ENCODE data around the gene OCIAD2.
"Not testable (repeated sequence)": the region's sequence is repeated elsewhere in the genome, so short reads cannot be mapped to it uniquely, and the experiment has no call there.

Gene OCIAD2

DNA sequence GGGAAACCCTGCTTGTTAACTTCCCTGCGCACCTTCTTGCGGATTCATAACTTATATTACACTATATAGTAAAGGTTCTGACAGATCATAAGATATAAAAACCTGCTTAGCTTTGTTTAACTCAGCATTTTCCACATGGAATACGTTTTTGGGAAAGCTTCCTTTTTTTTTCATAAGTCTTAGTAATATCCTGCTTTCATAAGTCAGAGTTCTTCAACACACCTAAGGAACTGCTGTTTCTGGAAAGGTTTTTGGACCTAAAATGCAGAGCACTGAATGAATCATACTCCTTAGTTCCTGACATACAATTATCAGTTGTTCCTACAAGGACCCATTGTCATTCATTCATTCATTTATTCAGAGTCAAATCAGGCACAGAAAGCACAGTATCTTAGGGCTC, 32.3 kb upstream of the OCIAD2 start:
- Histone ChIP-seq H3K27me3 (ENCODE audit: insufficient read depth, low read length) (no peaks in the 10 kb centered on the region), H3K4me1 (ENCODE audit: insufficient read depth, low read length) (no peaks in the 10 kb centered on the region), H3K36me3 (ENCODE audit: insufficient read depth, low read length) (no peaks in the 10 kb centered on the region), H3K27ac (ENCODE audit: low read depth, low read length) (no peak overlapping the region), H3K9me3 (ENCODE audit: insufficient read depth, low read depth, low read length) (0 out of 2 replicates have a peak, but pooled peaks cover 10% of the 10 kb centered on the region), H3K9ac (ENCODE audit: low read depth, low read length) (no peak overlapping the region), H3K4me3 (ENCODE audit: low read length) (no peak overlapping the region)
- 87% methylated on average over 2 of the region's 3 CpGs for WGBS

DNA sequence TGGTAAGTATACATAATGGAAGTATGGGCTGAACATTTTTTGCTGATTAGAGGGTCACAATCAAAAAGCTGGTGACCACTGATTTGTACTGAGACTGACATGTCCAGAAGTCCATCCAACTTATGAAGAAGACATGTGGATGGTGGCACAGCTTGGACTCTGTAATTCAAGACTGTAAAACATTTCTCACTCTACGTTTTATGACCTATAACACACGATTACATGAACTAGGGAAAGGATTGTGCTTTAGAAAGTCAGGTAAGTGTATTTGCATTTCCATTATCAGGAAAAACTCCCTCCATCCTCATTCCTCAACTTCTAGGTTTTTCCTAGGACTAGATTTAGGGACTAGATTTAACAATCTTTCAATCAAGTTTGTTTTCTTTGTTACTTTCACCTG, 30.5 kb upstream of the OCIAD2 start:
- no peaks in the 10 kb centered on the region for H3K27me3 ChIP-seq (ENCODE audit: insufficient read depth, low read length)
- no peaks in the 10 kb centered on the region for H3K36me3 ChIP-seq (ENCODE audit: insufficient read depth, low read length)
- 0 out of 2 replicates have a peak, but pooled peaks cover 10% of the 10 kb centered on the region for H3K9me3 ChIP-seq (ENCODE audit: insufficient read depth, low read depth, low read length)
- H3K4me1 ChIP-seq (ENCODE audit: insufficient read depth, low read length) = no peaks in the 10 kb centered on the region
- no peak overlapping the region for H3K27ac ChIP-seq (ENCODE audit: low read depth, low read length)
- WGBS = no CpG with 5 or more reads among the region's 2 CpGs
- no peak overlapping the region for H3K4me3 ChIP-seq (ENCODE audit: low read length)
- no peak overlapping the region for H3K9ac ChIP-seq (ENCODE audit: low read depth, low read length)

DNA sequence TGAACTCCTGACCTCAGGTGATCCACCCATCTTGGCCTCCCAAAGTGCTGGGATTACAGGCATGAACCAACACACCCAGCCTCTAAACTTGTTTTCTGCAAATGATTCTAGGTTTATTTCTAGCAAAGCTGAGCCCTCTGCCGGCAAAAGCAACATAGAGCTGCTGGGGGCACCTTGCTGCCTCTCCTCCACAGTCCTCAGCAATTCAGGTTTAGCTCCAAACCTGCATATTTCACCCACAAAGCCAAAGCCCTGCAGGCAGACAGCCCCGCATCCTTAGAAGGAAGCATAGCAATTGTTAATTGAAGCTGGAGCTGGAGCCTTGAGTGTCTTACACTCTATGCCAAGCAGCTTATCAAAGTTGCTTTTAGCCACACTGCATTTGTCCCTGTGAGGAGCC, 24.9 kb upstream of the OCIAD2 start:
- H3K27ac ChIP-seq (ENCODE audit: low read depth, low read length) = no peak overlapping the region

DNA sequence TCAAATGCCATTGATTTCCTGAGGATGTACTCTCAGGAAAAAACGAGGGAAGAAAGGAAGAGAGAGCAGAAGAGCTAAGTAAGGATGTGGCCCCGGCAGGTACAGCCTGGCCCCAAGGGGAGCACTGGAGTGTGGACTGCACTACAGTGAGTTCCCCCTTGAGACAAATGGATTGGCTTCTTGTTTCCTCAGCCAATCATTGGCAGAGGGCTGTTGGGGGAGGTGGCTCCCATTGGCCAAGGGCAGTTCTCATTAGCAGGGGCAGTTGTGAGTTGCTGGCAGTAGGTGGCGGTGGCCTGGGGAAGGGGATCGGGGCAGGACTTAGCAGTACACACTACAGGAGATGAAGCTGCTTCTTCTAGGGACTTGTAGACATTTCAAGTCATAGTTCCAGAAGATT, 24.1 kb upstream of the OCIAD2 start:
- Histone ChIP-seq H3K9ac (ENCODE audit: low read depth, low read length) (no peak overlapping the region), H3K27ac (ENCODE audit: low read depth, low read length) (no peak overlapping the region), H3K4me1 (ENCODE audit: insufficient read depth, low read length) (no peaks in the 10 kb centered on the region), H3K27me3 (ENCODE audit: insufficient read depth, low read length) (no peaks in the 10 kb centered on the region), H3K36me3 (ENCODE audit: insufficient read depth, low read length) (no peaks in the 10 kb centered on the region), H3K4me3 (ENCODE audit: low read length) (no peak overlapping the region), H3K9me3 (ENCODE audit: insufficient read depth, low read depth, low read length) (no peaks in the 10 kb centered on the region)
- WGBS = 89% methylated on average over 4 of the region's 4 CpGs

More for the DNA sequence above, 24.9 kb upstream of the OCIAD2 start:
- Histone ChIP-seq H3K4me3 (ENCODE audit: low read length) (no peak overlapping the region), H3K36me3 (ENCODE audit: insufficient read depth, low read length) (no peaks in the 10 kb centered on the region), H3K4me1 (ENCODE audit: insufficient read depth, low read length) (no peaks in the 10 kb centered on the region), H3K9ac (ENCODE audit: low read depth, low read length) (no peak overlapping the region), H3K9me3 (ENCODE audit: insufficient read depth, low read depth, low read length) (no peaks in the 10 kb centered on the region), H3K27me3 (ENCODE audit: insufficient read depth, low read length) (no peaks in the 10 kb centered on the region)
- 86% methylated on average over 2 of the region's 2 CpGs for WGBS

DNA sequence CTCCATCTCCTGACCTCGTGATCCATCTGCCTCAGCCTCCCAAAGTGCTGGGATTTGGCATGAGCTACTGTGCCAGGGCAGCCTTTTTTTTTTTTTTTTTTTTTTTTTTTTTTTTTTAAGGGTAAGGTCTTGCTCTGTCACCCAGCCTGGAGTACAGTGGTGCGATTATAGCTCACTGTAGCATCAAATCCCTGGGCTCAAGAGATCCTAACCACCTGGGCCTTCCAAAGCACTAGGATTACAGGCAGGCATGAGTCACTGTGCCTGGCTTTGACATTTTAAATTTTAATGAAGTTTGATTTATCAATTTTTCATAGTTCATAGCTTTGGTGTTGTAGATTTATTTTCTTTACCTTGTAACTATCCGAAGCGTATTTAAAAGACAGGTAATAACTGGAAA, 17.8 kb upstream of the OCIAD2 start:
- Histone ChIP-seq H3K27ac (ENCODE audit: low read depth, low read length) (no peak overlapping the region), H3K9me3 (ENCODE audit: insufficient read depth, low read depth, low read length) (peaks cover 3% of the 10 kb centered on the region; the same call in 1 of the 2 replicates), H3K4me3 (ENCODE audit: low read length) (no peak overlapping the region), H3K27me3 (ENCODE audit: insufficient read depth, low read length) (no peaks in the 10 kb centered on the region), H3K9ac (ENCODE audit: low read depth, low read length) (no peak overlapping the region), H3K36me3 (ENCODE audit: insufficient read depth, low read length) (no peaks in the 10 kb centered on the region), H3K4me1 (ENCODE audit: insufficient read depth, low read length) (no peaks in the 10 kb centered on the region)
- 96% methylated on average over 4 of the region's 4 CpGs for WGBS

DNA sequence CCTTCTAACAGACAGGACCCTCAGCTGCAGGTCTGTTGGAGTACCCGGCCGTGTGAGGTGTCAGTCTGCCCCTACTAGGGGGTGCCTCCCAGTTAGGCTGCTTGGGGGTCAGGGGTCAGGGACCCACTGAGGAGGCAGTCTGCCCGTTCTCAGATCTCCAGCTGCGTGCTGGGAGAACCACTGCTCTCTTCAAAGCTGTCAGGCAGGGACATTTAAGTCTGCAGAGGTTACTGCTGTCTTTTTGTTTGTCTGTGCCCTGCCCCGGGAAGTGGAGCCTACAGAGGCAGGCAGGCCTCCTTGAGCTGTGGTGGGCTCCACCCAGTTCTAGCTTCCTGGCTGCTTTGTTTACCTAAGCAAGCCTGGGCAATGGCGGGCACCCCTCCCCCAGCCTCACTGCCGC, 16.5 kb upstream of the OCIAD2 start:
- WGBS = 71% methylated on average over 5 of the region's 7 CpGs
- H3K4me1 ChIP-seq (ENCODE audit: insufficient read depth, low read length); H3K27me3 ChIP-seq (ENCODE audit: insufficient read depth, low read length); H3K9ac ChIP-seq (ENCODE audit: low read depth, low read length); H3K27ac ChIP-seq (ENCODE audit: low read depth, low read length); H3K36me3 ChIP-seq (ENCODE audit: insufficient read depth, low read length); H3K9me3 ChIP-seq (ENCODE audit: insufficient read depth, low read depth, low read length); H3K4me3 ChIP-seq (ENCODE audit: low read length): not testable (repeated sequence)

DNA sequence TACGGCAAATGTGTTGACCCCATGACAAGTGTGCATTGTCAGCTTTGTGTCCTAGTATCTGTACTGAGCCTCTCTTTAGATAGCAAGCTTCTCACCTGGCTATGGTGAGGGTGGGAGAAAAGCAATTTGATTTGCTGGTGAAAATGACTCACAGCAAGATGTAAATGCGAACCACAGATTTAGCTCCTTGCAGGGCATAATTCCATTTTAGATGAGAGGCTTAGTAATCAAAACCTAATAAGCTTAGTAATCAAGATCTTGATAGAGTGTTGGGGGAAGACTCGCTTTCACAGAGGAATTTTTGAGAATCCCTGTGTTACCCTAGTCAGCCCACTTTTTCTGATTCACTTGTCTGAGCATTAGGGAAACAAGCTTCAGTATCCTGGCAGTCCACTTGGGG, 7.7 kb upstream of the OCIAD2 start:
- H3K36me3 ChIP-seq (ENCODE audit: insufficient read depth, low read length) = no peaks in the 10 kb centered on the region
- H3K9ac ChIP-seq (ENCODE audit: low read depth, low read length) = no peak overlapping the region
- peaks cover 8% of the 10 kb centered on the region for H3K4me1 ChIP-seq (ENCODE audit: insufficient read depth, low read length)
- H3K27ac ChIP-seq (ENCODE audit: low read depth, low read length) = no peak overlapping the region
- H3K9me3 ChIP-seq (ENCODE audit: insufficient read depth, low read depth, low read length) = no peaks in the 10 kb centered on the region
- no peaks in the 10 kb centered on the region for H3K27me3 ChIP-seq (ENCODE audit: insufficient read depth, low read length)
- H3K4me3 ChIP-seq (ENCODE audit: low read length) = no peak overlapping the region
- 79% methylated on average over 3 of the region's 3 CpGs for WGBS

DNA sequence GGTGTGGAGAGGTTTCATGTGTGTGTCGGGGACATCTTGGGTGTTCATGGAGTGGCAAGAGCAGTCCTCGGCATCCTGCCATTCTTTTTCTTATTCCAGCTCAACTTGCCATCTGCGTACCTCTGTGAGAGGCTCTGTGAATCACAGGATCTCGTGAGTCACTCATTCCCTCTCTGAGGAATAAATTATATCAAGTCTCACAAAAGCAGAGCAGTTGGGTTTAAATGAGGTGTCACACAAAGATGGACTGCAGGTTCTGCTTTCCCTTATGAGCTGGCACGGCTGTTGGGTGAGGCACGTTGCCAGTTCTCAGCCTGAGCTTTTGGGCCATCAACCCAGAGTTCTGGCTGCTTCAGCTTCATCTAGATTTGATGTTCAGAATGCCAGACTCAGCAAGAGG, 6.8 kb upstream of the OCIAD2 start:
- H3K4me3 ChIP-seq (ENCODE audit: low read length) = no peak overlapping the region
- H3K27ac ChIP-seq (ENCODE audit: low read depth, low read length) = no peak overlapping the region
- no peaks in the 10 kb centered on the region for H3K27me3 ChIP-seq (ENCODE audit: insufficient read depth, low read length)
- no peaks in the 10 kb centered on the region for H3K9me3 ChIP-seq (ENCODE audit: insufficient read depth, low read depth, low read length)
- peaks cover 10% of the 10 kb centered on the region for H3K4me1 ChIP-seq (ENCODE audit: insufficient read depth, low read length)
- 91% methylated on average over 6 of the region's 6 CpGs for WGBS
- no peak overlapping the region for H3K9ac ChIP-seq (ENCODE audit: low read depth, low read length)
- H3K36me3 ChIP-seq (ENCODE audit: insufficient read depth, low read length) = no peaks in the 10 kb centered on the region

DNA sequence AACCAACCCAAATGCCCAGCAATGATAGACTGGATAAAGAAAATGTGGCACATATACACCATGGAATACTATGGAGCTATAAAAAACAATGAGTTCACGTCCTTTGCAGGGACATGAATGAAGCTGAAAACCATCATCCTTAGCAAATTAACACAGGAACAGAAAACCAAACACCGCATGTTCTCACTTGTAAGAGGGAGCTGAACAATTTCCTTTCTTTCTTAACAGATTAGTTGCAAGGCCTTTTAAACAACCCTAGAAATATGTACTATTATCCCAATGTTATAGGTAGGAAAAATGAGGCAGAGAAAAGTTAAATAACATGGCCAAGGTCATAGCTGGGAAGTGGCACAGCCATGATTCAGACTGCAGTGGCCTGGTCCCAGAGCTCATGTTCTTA, 5.8 kb upstream of the OCIAD2 start:
- H3K9ac ChIP-seq (ENCODE audit: low read depth, low read length) = no peak overlapping the region
- H3K27me3 ChIP-seq (ENCODE audit: insufficient read depth, low read length) = no peaks in the 10 kb centered on the region
- no peaks in the 10 kb centered on the region for H3K36me3 ChIP-seq (ENCODE audit: insufficient read depth, low read length)
- no peak overlapping the region for H3K4me3 ChIP-seq (ENCODE audit: low read length)
- H3K4me1 ChIP-seq (ENCODE audit: insufficient read depth, low read length) = peaks cover 10% of the 10 kb centered on the region
- H3K27ac ChIP-seq (ENCODE audit: low read depth, low read length) = no peak overlapping the region
- no peaks in the 10 kb centered on the region for H3K9me3 ChIP-seq (ENCODE audit: insufficient read depth, low read depth, low read length)
- 92% methylated on average over 2 of the region's 2 CpGs for WGBS

DNA sequence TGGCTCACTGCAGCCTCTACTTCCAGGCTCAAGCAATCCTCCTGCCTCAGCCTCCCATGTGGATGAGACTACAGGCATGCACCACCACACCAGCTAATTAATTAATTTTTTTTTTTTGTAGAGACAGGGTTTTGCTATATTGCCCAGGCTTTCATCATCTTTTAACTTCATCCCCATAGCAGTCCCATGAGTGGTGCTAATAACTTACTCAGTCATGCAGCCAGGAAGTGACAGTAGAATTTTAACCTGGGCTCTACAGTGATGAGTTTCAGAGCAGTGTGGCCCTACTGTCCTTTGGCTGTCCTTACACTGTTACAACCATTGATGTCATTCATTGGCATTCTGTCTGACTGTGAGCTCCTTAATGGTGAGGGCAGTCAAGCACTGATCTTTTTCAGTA, 3.9 kb upstream of the OCIAD2 start:
- Histone ChIP-seq H3K4me1 (ENCODE audit: insufficient read depth, low read length) (peaks cover 15% of the 10 kb centered on the region; the same call in 1 of the 2 replicates), H3K36me3 (ENCODE audit: insufficient read depth, low read length) (no peaks in the 10 kb centered on the region), H3K9me3 (ENCODE audit: insufficient read depth, low read depth, low read length) (no peaks in the 10 kb centered on the region), H3K27me3 (ENCODE audit: insufficient read depth, low read length) (no peaks in the 10 kb centered on the region; the same call in 1 of the 2 replicates), H3K4me3 (ENCODE audit: low read length) (no peak overlapping the region), H3K27ac (ENCODE audit: low read depth, low read length) (no peak overlapping the region), H3K9ac (ENCODE audit: low read depth, low read length) (no peak overlapping the region)

DNA sequence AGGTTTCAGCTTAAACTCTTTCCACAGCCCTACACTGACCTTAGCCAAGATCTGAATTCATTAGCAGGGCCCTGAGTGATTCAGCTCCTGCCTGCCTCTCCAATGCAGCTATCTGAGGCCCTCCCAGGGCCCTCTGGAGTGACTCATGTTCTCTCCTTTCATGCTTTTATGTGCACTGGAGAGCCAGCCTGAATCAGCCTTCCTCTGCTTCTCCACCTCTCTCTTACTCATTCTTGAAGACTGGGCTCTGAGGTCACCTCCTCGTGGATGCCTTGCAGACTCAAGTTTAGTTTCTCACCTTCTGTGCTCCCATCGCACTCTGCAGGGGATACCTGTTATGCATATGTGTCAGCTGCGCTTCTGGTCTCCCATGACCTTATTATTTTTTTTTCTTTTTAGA, 3.1 kb upstream of the OCIAD2 start:
- Histone ChIP-seq H3K4me3 (ENCODE audit: low read length) (no peak overlapping the region), H3K4me1 (ENCODE audit: insufficient read depth, low read length) (peaks cover 22% of the 10 kb centered on the region; the same call in 1 of the 2 replicates), H3K27ac (ENCODE audit: low read depth, low read length) (peak overlapping the region; percentile 55), H3K9me3 (ENCODE audit: insufficient read depth, low read depth, low read length) (no peaks in the 10 kb centered on the region), H3K36me3 (ENCODE audit: insufficient read depth, low read length) (peaks cover 1% of the 10 kb centered on the region), H3K27me3 (ENCODE audit: insufficient read depth, low read length) (no peaks in the 10 kb centered on the region; the same call in 1 of the 2 replicates), H3K9ac (ENCODE audit: low read depth, low read length) (no peak overlapping the region)
- WGBS = 55% methylated on average over 3 of the region's 3 CpGs

DNA sequence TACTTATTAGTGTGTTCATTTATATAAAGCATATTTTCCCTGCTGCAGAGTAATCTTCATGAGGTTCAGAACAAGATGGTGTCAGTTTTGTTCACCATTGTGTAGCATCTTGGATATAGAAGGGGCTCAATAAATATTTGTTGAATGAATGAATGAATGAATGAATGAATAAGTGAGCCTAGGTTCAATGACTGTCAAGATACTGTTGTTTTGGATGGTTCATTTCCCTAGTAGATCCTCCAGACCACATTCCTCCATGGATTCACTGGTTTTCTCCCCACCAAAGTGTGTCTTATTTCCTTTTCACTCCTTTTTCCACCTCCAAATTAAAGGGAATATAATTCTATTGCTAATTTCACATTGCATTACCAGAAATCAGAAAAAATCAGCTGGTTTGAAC, 2.1 kb upstream of the OCIAD2 start:
- H3K9ac ChIP-seq (ENCODE audit: low read depth, low read length) = no peak overlapping the region
- no peak overlapping the region for H3K4me3 ChIP-seq (ENCODE audit: low read length)
- no peaks in the 10 kb centered on the region; the same call in 1 of the 2 replicates for H3K27me3 ChIP-seq (ENCODE audit: insufficient read depth, low read length)
- H3K36me3 ChIP-seq (ENCODE audit: insufficient read depth, low read length) = peaks cover 11% of the 10 kb centered on the region
- no peaks in the 10 kb centered on the region for H3K9me3 ChIP-seq (ENCODE audit: insufficient read depth, low read depth, low read length)
- H3K4me1 ChIP-seq (ENCODE audit: insufficient read depth, low read length) = peaks cover 24% of the 10 kb centered on the region; the same call in 1 of the 2 replicates
- no peak overlapping the region for H3K27ac ChIP-seq (ENCODE audit: low read depth, low read length)
